CD14-positive monocyte (primary cell): ENCODE measurements around the gene GTF2H4. TPM values are rescaled to one million over a fixed set of nuclear protein-coding genes. Genes with fewer than 3 reads are reported as not detected.

ENCODE experiments used
- DNase-seq, 3 donors: peaks; one replicate each; pipeline ENCODE4 v3.0.0-alpha.2; 2011 to 2022
- H2AFZ ChIP-seq: 2 replicates; pipeline ENCODE4 v1.6.0; 2012; ENCODE audit warnings: mild to moderate bottlenecking, low read depth, low read length, inconsistent platforms; ENCODE audit not compliant: insufficient read depth, poor library complexity, severe bottlenecking
- H3K27ac ChIP-seq, 2 donors: 1 replicate in 1 of 2; 2 replicates in 1 of 2; pipeline ENCODE4 v1.5.1; 2012 to 2013; ENCODE audit warnings: low read length in 2 of 2, control low read depth in 1 of 2, inconsistent platforms in 1 of 2, low read depth in 1 of 2, mild to moderate bottlenecking in 1 of 2
- H3K27me3 ChIP-seq, 2 donors: one replicate each; pipeline versions ENCODE4 v1.6.0 to v1.6.1; 2011 to 2013; ENCODE audit warnings: low read length in 2 of 2; ENCODE audit not compliant: control insufficient read depth in 2 of 2, insufficient read depth in 2 of 2
- H3K36me3 ChIP-seq, 2 donors: replicated peaks in 1 of 2; 1 replicate in 1 of 2; 2 replicates in 1 of 2; pipeline versions ENCODE4 v1.5.1 to v1.6.1; 2012 to 2013; ENCODE audit warnings: low read length in 2 of 2, control low read depth in 1 of 2, inconsistent platforms in 1 of 2, mild to moderate bottlenecking in 1 of 2; ENCODE audit not compliant: insufficient read depth in 2 of 2, control insufficient read depth in 1 of 2
- H3K4me1 ChIP-seq, 2 donors: 1 replicate in 1 of 2; 2 replicates in 1 of 2; pipeline versions ENCODE4 v1.5.1 to v1.6.1; 2012 to 2013; ENCODE audit warnings: low read length in 2 of 2, control low read depth in 1 of 2, inconsistent platforms in 1 of 2, mild to moderate bottlenecking in 1 of 2, moderate library complexity in 1 of 2; ENCODE audit not compliant: insufficient read depth in 2 of 2, control insufficient read depth in 1 of 2
- H3K4me2 ChIP-seq: replicated peaks from 2 replicates; pipeline ENCODE3; 2012; ENCODE audit warnings: low read length, moderate library complexity, mild to moderate bottlenecking; ENCODE audit not compliant: poor library complexity, severe bottlenecking; ENCODE audit errors: extremely low read depth
- H3K4me3 ChIP-seq, 3 experiments: fragments of 200-600 bp in 1 of 3; sonication (generic) in 1 of 3; replicated peaks in 1 of 3; 1 replicate in 2 of 3; 2 replicates in 1 of 3; pipeline ENCODE4 v1.5.1; 2011 to 2013; ENCODE audit warnings: low read length in 3 of 3, mild to moderate bottlenecking in 3 of 3, control low read depth in 2 of 3, low read depth in 2 of 3, inconsistent platforms in 1 of 3, moderate library complexity in 1 of 3
- H3K79me2 ChIP-seq: 2 replicates; pipeline ENCODE4 v1.6.0; 2012; ENCODE audit warnings: mild to moderate bottlenecking, control low read depth, inconsistent platforms, low read length, moderate library complexity; ENCODE audit not compliant: insufficient read depth
- H3K9ac ChIP-seq: 2 replicates; pipeline ENCODE4 v1.6.0; 2017; ENCODE audit warnings: low read length, mild to moderate bottlenecking; ENCODE audit not compliant: insufficient read depth, poor library complexity, severe bottlenecking
- H3K9me3 ChIP-seq, 2 donors: replicated peaks in 1 of 2; 1 replicate in 1 of 2; 2 replicates in 1 of 2; pipeline versions ENCODE4 v1.5.1 to v1.6.1; 2012 to 2013; ENCODE audit warnings: low read length in 2 of 2, control low read depth in 1 of 2; ENCODE audit not compliant: control insufficient read depth in 1 of 2, insufficient read depth in 1 of 2
- H4K20me1 ChIP-seq: 2 replicates; pipeline ENCODE4 v1.6.0; 2012; ENCODE audit warnings: mild to moderate bottlenecking, low read length, control low read depth, moderate library complexity; ENCODE audit not compliant: insufficient read depth
- H3K27ac Mint-ChIP-seq, 7 donors: one replicate each; pipeline ENCODE4 v1.8.0; 2020; ENCODE audit warnings: mild to moderate bottlenecking in 7 of 7, mixed read lengths in 7 of 7, moderate library complexity in 6 of 7, inconsistent platforms in 2 of 7
- H3K27me3 Mint-ChIP-seq, 3 donors: one replicate each; pipeline ENCODE4 v1.8.0; 2021 to 2022; ENCODE audit warnings: low read depth in 3 of 3, mild to moderate bottlenecking in 3 of 3, mixed read lengths in 3 of 3, moderate library complexity in 3 of 3, inconsistent platforms in 1 of 3
- H3K36me3 Mint-ChIP-seq, 2 donors: one replicate each; pipeline ENCODE4 v1.8.0; 2020; ENCODE audit warnings: mixed read lengths in 2 of 2, inconsistent platforms in 1 of 2, mild to moderate bottlenecking in 1 of 2
- H3K4me1 Mint-ChIP-seq: one replicate; pipeline ENCODE4 v1.8.0; 2020; ENCODE audit warnings: mild to moderate bottlenecking, mixed read lengths
- H3K4me3 Mint-ChIP-seq, 2 donors: one replicate each; pipeline ENCODE4 v1.8.0; 2020; ENCODE audit warnings: mild to moderate bottlenecking in 2 of 2, mixed read lengths in 2 of 2, moderate library complexity in 1 of 2
- H3K9me3 Mint-ChIP-seq, 7 donors: one replicate each; pipeline ENCODE4 v1.8.0; 2020 to 2022; ENCODE audit warnings: mixed read lengths in 7 of 7, mild to moderate bottlenecking in 6 of 7, moderate library complexity in 6 of 7, inconsistent platforms in 2 of 7
- WGBS: methylation state at CpG from one replicate; pipeline ENCODE4 v1.1.5; 2013; ENCODE audit warnings: missing lambda C conversion rate; ENCODE audit not compliant: insufficient coverage; 5-methylcytosine and 5-hydroxymethylcytosine counted together
- intact Hi-C, 2 donors: fragments of 100-400 bp; cut with micrococcal nuclease; formaldehyde crosslinking; loops; one replicate each; pipeline versions ENCODE4 v1.15.0 to v1.15.1; 2023
- polyA plus RNA-seq, 3 donors: library from polyadenylated mRNA; depleted of rRNA in 1 of 3; unstranded in 2 of 3; stranded (reverse) in 1 of 3; fragments of 300-500 nt in 2 of 3; fragments of >200 nt in 1 of 3; fragmentation: Illumina TruSeq in 2 of 3; gene quantifications; 1 replicate in 2 of 3; 2 replicates in 1 of 3; pipeline ENCODE4 v1.2.3, GENCODE V29; 2012 to 2021
- TF ChIP-seq, protein P1 (sequence below): fragments of 200-600 bp; IDR thresholded peaks from one replicate; pipeline ENCODE4 v1.8.0; 2022; ENCODE audit warnings: antibody characterized with exemption, mild to moderate bottlenecking

GTF2H4 gene
- polyA plus RNA-seq, 3 donors, result 3.6 to 14.5 (median 6.0) TPM

DNA sequence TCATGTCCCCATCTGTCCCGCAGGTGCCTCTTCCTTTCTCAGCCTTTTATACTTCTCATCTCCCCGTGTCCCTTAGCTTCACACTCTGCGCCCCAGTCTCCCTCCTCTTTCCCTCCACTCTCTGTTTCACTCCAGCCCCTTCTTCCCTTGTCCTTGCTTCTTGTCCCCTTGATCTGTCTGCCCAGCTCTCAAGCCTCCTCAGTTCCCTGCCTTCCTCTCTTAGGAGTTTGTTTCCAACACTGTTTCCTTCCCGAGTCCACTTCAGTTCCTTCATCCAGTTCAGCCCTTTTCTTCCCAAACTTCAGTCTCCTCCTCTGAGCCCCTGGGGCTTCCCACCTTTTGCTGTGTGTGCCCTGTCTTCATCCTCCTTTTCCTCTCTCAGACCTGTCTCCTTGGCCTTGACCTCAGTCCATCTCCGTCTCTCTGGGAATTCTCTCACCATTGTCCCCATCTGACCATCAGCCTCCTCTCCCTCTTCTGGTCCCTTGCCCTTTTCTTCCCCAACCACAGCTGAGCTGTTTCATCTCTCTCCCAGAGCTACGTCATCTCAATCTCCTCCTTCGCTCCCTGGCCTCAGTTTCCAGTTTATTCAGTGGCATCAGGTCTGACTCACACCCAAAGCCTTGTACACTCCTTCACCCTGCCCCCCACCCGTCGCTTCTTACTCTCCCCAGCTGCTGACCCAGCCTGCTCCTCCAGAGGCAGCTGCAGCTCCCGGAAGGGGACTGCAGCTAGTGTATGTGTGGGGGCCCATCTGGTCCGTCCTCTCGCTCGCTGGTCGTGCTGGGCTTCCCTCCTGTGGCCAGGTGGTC lies 26.4 kb upstream of the GTF2H4 start:
- Mint-ChIP-seq H3K27me3 (peaks cover 38 to 54% (median 40%) of the 10 kb centered on the region in 3 donors), H3K4me3 (no peak overlapping the region), H3K9me3 (peaks cover 0 to 5% (median 0%) of the 10 kb centered on the region in 7 donors), H3K4me1 (peaks cover 31% of the 10 kb centered on the region), H3K27ac (peak overlapping the region in 3 of 7 donors; percentile 5 to 33 (median 22)), H3K36me3 (peaks cover 0 to 5% of the 10 kb centered on the region in 2 donors)
- Histone ChIP-seq H3K4me1 (peaks cover 19 to 20% of the 10 kb centered on the region in 2 donors), H3K4me3 (no peak overlapping the region), H3K27ac (no peak overlapping the region), H3K4me2 (no peak overlapping the region), H3K79me2 (no peaks in the 10 kb centered on the region), H3K9me3 (no peaks in the 10 kb centered on the region), H3K9ac (no peak overlapping the region), H3K36me3 (no peaks in the 10 kb centered on the region), H4K20me1 (no peaks in the 10 kb centered on the region), H3K27me3 (peaks cover 4 to 50% of the 10 kb centered on the region in 2 donors), H2AFZ (no peak overlapping the region)
- no peak for DNase-seq
- TF ChIP-seq, protein P1, sequence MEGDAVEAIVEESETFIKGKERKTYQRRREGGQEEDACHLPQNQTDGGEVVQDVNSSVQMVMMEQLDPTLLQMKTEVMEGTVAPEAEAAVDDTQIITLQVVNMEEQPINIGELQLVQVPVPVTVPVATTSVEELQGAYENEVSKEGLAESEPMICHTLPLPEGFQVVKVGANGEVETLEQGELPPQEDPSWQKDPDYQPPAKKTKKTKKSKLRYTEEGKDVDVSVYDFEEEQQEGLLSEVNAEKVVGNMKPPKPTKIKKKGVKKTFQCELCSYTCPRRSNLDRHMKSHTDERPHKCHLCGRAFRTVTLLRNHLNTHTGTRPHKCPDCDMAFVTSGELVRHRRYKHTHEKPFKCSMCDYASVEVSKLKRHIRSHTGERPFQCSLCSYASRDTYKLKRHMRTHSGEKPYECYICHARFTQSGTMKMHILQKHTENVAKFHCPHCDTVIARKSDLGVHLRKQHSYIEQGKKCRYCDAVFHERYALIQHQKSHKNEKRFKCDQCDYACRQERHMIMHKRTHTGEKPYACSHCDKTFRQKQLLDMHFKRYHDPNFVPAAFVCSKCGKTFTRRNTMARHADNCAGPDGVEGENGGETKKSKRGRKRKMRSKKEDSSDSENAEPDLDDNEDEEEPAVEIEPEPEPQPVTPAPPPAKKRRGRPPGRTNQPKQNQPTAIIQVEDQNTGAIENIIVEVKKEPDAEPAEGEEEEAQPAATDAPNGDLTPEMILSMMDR, result no peak
- WGBS, result 95% methylated on average over 8 of the region's 14 CpGs
- intact Hi-C loops, result loop anchor here in 1 of 2 donors (5.0 kb wide), 1 partner anchor 39 kb away; no protein-coding TSS in a partner anchor

DNA sequence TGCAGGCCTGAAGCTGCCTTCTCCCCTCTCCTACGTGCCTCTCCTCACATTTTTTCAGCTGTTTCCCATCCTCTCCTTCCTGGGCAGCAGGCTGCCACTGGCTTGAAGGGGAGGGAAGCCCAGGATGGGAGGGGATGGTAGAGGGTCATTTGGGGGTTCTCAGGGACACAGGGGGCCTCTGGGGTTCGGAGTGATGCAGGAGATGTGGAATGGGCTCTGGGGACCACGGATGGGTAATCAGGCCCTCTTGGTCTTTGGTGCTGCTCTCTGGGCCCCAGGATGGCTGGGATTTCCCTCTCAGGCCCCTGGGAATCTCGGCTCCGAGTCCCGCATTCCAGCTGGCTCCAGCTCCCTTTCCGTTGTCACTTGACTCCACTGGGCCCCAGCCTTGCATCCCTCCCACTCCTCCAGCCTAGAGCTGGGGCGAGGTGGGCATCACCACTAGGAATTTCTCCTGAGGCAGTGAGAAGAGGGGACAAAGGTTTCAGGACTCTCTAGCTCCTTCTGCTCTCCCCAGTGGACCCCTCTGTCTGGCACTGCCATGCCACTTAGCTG lies 25.7 kb upstream of the GTF2H4 start:
- Histone ChIP-seq H3K27ac (no peak overlapping the region), H4K20me1 (no peaks in the 10 kb centered on the region), H3K4me1 (peaks cover 17 to 18% of the 10 kb centered on the region in 2 donors), H3K4me2 (no peak overlapping the region), H2AFZ (no peak overlapping the region), H3K27me3 (peaks cover 4 to 55% of the 10 kb centered on the region in 2 donors), H3K4me3 (no peak overlapping the region), H3K9ac (no peak overlapping the region), H3K79me2 (no peaks in the 10 kb centered on the region), H3K9me3 (no peaks in the 10 kb centered on the region), H3K36me3 (no peaks in the 10 kb centered on the region)
- H3K9me3 Mint-ChIP-seq, result peaks cover 0 to 5% (median 0%) of the 10 kb centered on the region in 7 donors
- TF ChIP-seq, protein P1, result no peak
- 94% methylated on average over 6 of the region's 8 CpGs for WGBS
- H3K4me1 Mint-ChIP-seq, result peaks cover 29% of the 10 kb centered on the region
- no peak overlapping the region for H3K27ac Mint-ChIP-seq
- intact Hi-C loops, result loop anchor here in 1 of 2 donors (5.0 kb wide), 1 partner anchor 40 kb away; no protein-coding TSS in a partner anchor
- no peak for DNase-seq
- no peak overlapping the region for H3K4me3 Mint-ChIP-seq
- peaks cover 0 to 5% of the 10 kb centered on the region in 2 donors for H3K36me3 Mint-ChIP-seq
- peaks cover 38 to 58% (median 42%) of the 10 kb centered on the region in 3 donors for H3K27me3 Mint-ChIP-seq
